ENCODE measurements around the gene C9orf50.
"Not testable (repeated sequence)": the region's sequence is repeated elsewhere in the genome, so short reads cannot be mapped to it uniquely, and the experiment has no call there.

The C9orf50 gene

DNA sequence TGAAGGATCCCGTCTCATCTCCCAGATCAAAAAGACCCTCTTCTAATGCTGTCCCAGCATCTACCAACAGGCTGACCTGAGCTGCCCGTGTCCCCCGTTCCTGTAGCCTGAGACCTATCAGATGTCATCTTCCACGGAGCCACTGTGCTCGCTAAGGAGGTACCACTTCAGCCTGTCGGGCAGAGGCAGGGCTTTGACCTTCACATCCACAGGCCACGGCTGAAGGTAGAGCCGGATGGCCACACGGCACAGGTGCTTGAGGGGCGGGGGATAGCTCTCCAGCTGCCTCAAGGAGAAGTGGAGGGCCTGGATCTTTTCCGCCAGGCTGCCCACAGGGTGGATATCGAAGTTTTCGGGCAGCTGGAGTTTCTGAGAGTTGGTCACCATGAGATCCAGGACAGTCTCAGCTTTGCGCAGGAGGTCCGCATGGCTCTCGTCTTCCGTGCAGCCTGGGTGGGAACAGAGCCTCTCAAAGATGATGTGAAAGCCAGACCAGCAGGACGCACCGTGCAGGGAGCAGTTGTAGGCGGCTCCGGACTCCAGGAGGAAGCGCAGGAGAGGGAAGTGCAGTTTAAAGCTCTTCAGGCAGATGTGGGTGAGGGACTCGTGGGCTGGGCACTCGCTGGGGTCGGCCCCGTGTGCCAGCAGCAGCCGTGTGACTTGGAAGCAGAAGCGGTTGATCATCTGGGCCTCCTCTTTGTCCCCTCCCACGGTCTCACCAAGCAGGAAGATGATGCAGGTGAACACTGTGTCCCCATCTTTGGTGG lies 17.0 kb upstream of the C9orf50 start:
- Histone ChIP-seq H3K4me3 (ENCODE audit: low read depth in 1 of 2, low read length in 2 of 2) (no peak overlapping the region), H3K27me3 (ENCODE audit: low read depth, low read length) (no peaks in the 10 kb centered on the region), H3K9me3 (ENCODE audit: control insufficient read depth in 1 of 2, low read length in 2 of 2) (no peaks in the 10 kb centered on the region), H3K36me3 (ENCODE audit: control insufficient read depth in 1 of 2, insufficient read depth in 2 of 2, low read length in 2 of 2) (peaks cover 31 to 55% of the 10 kb centered on the region in 2 donors), H3K27ac (ENCODE audit: low read length) (no peak overlapping the region), H3K4me1 (ENCODE audit: control insufficient read depth in 1 of 2, insufficient read depth in 2 of 2, low read length in 2 of 2) (peaks cover 11 to 22% of the 10 kb centered on the region in 2 donors)

GRCh38 chr9:129637102-129637501 lies 16.2 kb upstream of the C9orf50 start:
- H3K9me3 ChIP-seq (ENCODE audit: control insufficient read depth in 1 of 2, low read length in 2 of 2): no peaks in the 10 kb centered on the region
- no peaks in the 10 kb centered on the region for H3K27me3 ChIP-seq (ENCODE audit: low read depth, low read length)
- H3K4me1 ChIP-seq (ENCODE audit: control insufficient read depth in 1 of 2, insufficient read depth in 2 of 2, low read length in 2 of 2): peaks cover 11 to 22% of the 10 kb centered on the region in 2 donors
- H3K36me3 ChIP-seq (ENCODE audit: control insufficient read depth in 1 of 2, insufficient read depth in 2 of 2, low read length in 2 of 2): peaks cover 34 to 61% of the 10 kb centered on the region in 2 donors
- no peak overlapping the region for H3K4me3 ChIP-seq (ENCODE audit: low read depth in 1 of 2, low read length in 2 of 2)
- no peak overlapping the region for H3K27ac ChIP-seq (ENCODE audit: low read length)

GRCh38 chr9:129636343-129636742 lies 15.4 kb upstream of the C9orf50 start:
- peaks cover 34 to 61% of the 10 kb centered on the region in 2 donors for H3K36me3 ChIP-seq (ENCODE audit: control insufficient read depth in 1 of 2, insufficient read depth in 2 of 2, low read length in 2 of 2)
- H3K4me1 ChIP-seq (ENCODE audit: control insufficient read depth in 1 of 2, insufficient read depth in 2 of 2, low read length in 2 of 2): peaks cover 11 to 26% of the 10 kb centered on the region in 2 donors

DNA sequence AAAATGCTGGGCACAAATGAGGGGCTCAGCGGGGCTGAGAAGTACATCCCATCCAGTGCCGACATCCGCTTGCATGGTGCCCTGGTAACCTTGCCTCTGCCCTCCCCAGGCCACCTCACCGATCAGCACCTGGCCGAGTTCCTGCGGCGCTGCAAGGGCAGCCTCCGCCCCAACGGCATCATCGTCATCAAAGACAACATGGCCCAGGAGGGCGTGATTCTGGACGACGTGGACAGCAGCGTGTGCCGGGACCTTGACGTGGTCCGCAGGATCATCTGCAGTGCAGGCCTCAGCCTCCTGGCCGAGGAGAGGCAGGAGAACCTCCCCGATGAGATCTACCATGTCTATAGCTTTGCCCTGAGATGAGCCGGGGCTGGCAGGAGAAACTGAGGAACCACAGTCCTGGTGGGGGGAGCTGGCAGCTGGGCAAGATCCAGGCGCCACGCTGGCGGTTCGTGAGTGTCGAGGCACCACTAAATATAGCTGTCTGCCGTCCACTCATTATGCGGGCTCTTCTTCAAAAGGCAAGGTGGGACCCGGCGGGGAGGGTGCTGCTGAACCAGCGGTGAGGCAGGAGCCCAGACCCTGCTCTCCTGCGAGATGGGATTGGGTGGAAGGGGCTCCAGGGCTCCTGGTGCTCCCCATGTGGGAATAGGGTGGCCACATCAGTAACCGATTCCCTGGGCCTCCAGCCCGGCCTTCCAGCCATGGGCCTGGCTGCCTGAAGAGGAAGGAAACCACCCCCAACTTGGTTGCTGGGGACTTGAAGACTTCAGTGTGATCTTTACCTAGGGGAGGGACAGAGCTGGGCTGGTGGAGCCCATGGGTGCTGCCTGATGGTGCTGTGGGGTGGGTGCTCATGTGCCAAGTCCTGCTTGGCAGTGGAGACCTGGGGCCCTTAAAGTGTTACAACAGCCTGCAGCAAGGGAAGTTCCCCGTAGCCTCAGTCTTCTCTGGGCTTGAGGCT lies 14.5 kb upstream of the C9orf50 start:
- no peak overlapping the region for H3K27ac ChIP-seq (ENCODE audit: low read length)
- H3K36me3 ChIP-seq (ENCODE audit: control insufficient read depth in 1 of 2, insufficient read depth in 2 of 2, low read length in 2 of 2): peaks cover 34 to 61% of the 10 kb centered on the region in 2 donors
- peaks cover 3 to 26% of the 10 kb centered on the region in 2 donors for H3K4me1 ChIP-seq (ENCODE audit: control insufficient read depth in 1 of 2, insufficient read depth in 2 of 2, low read length in 2 of 2)

More at GRCh38 chr9:129636343-129636742, 15.4 kb upstream of the C9orf50 start:
- not testable (repeated sequence) for H3K4me3 ChIP-seq (ENCODE audit: low read depth in 1 of 2, low read length in 2 of 2); H3K27me3 ChIP-seq (ENCODE audit: low read depth, low read length); H3K27ac ChIP-seq (ENCODE audit: low read length); H3K9me3 ChIP-seq (ENCODE audit: control insufficient read depth in 1 of 2, low read length in 2 of 2)

DNA sequence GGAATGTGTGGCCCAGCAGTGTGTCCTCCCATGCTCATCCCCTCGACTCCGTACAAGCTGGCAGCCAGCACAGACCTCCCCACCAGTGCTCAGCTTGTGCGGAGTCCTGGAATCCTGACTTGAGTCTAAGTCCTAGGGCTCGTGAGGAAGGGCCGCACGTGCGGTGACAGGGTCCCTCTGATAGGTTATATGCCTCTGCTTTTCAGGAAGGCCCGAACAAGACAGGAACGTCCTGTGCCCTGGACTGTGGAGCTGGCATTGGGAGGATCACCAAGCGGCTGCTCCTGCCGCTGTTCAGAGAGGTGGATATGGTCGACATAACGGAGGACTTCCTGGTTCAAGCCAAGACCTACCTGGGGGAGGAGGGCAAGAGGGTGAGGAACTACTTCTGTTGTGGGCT lies 12.9 kb upstream of the C9orf50 start:
- Histone ChIP-seq H3K9me3 (ENCODE audit: control insufficient read depth in 1 of 2, low read length in 2 of 2) (no peaks in the 10 kb centered on the region), H3K36me3 (ENCODE audit: control insufficient read depth in 1 of 2, insufficient read depth in 2 of 2, low read length in 2 of 2) (peaks cover 34 to 56% of the 10 kb centered on the region in 2 donors), H3K4me1 (ENCODE audit: control insufficient read depth in 1 of 2, insufficient read depth in 2 of 2, low read length in 2 of 2) (peaks cover 0 to 24% of the 10 kb centered on the region in 2 donors), H3K27ac (ENCODE audit: low read length) (no peak overlapping the region), H3K4me3 (ENCODE audit: low read depth in 1 of 2, low read length in 2 of 2) (no peak overlapping the region), H3K27me3 (ENCODE audit: low read depth, low read length) (no peaks in the 10 kb centered on the region)

More for the DNA sequence above, 14.5 kb upstream of the C9orf50 start:
- H3K27me3 ChIP-seq (ENCODE audit: low read depth, low read length): no peaks in the 10 kb centered on the region
- no peaks in the 10 kb centered on the region for H3K9me3 ChIP-seq (ENCODE audit: control insufficient read depth in 1 of 2, low read length in 2 of 2)
- no peak overlapping the region for H3K4me3 ChIP-seq (ENCODE audit: low read depth in 1 of 2, low read length in 2 of 2)

- Histone ChIP-seq H3K9me3 (ENCODE audit: control insufficient read depth in 1 of 2, low read length in 2 of 2) (no peaks in the 10 kb centered on the region), H3K27me3 (ENCODE audit: low read depth, low read length) (no peaks in the 10 kb centered on the region), H3K27ac (ENCODE audit: low read length) (no peak overlapping the region), H3K4me1 (ENCODE audit: control insufficient read depth in 1 of 2, insufficient read depth in 2 of 2, low read length in 2 of 2) (peaks cover 4 to 31% of the 10 kb centered on the region in 2 donors), H3K4me3 (ENCODE audit: low read depth in 1 of 2, low read length in 2 of 2) (no peak overlapping the region), H3K36me3 (ENCODE audit: control insufficient read depth in 1 of 2, insufficient read depth in 2 of 2, low read length in 2 of 2) (peaks cover 34 to 50% of the 10 kb centered on the region in 2 donors)
Measured at GRCh38 chr9:129633207-129633606, 12.3 kb upstream of the C9orf50 start.

GRCh38 chr9:129632460-129632859 lies 11.6 kb upstream of the C9orf50 start:
- H3K27ac ChIP-seq (ENCODE audit: low read length): no peak overlapping the region
- peaks cover 11 to 38% of the 10 kb centered on the region in 2 donors for H3K4me1 ChIP-seq (ENCODE audit: control insufficient read depth in 1 of 2, insufficient read depth in 2 of 2, low read length in 2 of 2)
- H3K27me3 ChIP-seq (ENCODE audit: low read depth, low read length): no peaks in the 10 kb centered on the region
- H3K9me3 ChIP-seq (ENCODE audit: control insufficient read depth in 1 of 2, low read length in 2 of 2): no peaks in the 10 kb centered on the region
- H3K4me3 ChIP-seq (ENCODE audit: low read depth in 1 of 2, low read length in 2 of 2): no peak overlapping the region
- peaks cover 27 to 42% of the 10 kb centered on the region in 2 donors for H3K36me3 ChIP-seq (ENCODE audit: control insufficient read depth in 1 of 2, insufficient read depth in 2 of 2, low read length in 2 of 2)

GRCh38 chr9:129631674-129632129 lies 10.8 kb upstream of the C9orf50 start:
- Histone ChIP-seq H3K27ac (ENCODE audit: low read length) (no peak overlapping the region), H3K9me3 (ENCODE audit: control insufficient read depth in 1 of 2, low read length in 2 of 2) (no peaks in the 10 kb centered on the region), H3K36me3 (ENCODE audit: control insufficient read depth in 1 of 2, insufficient read depth in 2 of 2, low read length in 2 of 2) (peaks cover 23 to 35% of the 10 kb centered on the region in 2 donors), H3K27me3 (ENCODE audit: low read depth, low read length) (no peaks in the 10 kb centered on the region), H3K4me3 (ENCODE audit: low read depth in 1 of 2, low read length in 2 of 2) (no peak overlapping the region), H3K4me1 (ENCODE audit: control insufficient read depth in 1 of 2, insufficient read depth in 2 of 2, low read length in 2 of 2) (peaks cover 17 to 46% of the 10 kb centered on the region in 2 donors)

- Histone ChIP-seq H3K27ac (ENCODE audit: low read length) (no peak overlapping the region), H3K27me3 (ENCODE audit: low read depth, low read length) (no peaks in the 10 kb centered on the region), H3K9me3 (ENCODE audit: control insufficient read depth in 1 of 2, low read length in 2 of 2) (no peaks in the 10 kb centered on the region), H3K4me3 (ENCODE audit: low read depth in 1 of 2, low read length in 2 of 2) (no peak overlapping the region), H3K36me3 (ENCODE audit: control insufficient read depth in 1 of 2, insufficient read depth in 2 of 2, low read length in 2 of 2) (peaks cover 23 to 33% of the 10 kb centered on the region in 2 donors), H3K4me1 (ENCODE audit: control insufficient read depth in 1 of 2, insufficient read depth in 2 of 2, low read length in 2 of 2) (peaks cover 17 to 48% of the 10 kb centered on the region in 2 donors)
Measured at GRCh38 chr9:129630967-129631673, 10.2 kb upstream of the C9orf50 start.

DNA sequence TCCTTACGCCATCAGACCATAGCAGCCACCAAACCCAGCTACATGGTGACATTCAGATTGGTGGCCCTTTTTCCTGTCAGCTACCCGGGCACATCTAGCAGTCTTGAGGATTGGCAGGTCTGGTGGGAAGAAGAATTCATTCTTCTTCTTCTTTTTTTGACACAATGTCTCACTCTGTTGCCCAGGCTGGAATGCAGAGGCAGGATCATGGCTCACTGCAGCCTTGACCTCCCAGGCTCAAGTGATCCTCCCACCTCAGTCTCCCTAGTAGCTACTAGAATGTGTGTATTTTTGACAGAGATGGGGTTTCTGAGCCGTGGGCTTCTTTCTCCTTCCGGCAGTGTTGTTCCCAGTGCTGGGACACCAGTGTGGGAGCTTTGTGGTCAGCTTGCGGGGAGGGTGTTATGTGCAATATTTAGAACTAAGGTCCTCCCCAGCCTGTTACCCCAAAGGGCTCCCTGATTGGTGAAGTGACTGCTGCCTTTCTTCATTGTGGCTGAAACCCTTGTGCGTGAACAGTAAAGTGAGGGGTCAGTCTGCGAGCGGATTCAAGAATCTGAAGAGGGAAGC lies 8.4 kb upstream of the C9orf50 start:
- Histone ChIP-seq H3K27me3 (ENCODE audit: low read depth, low read length) (no peaks in the 10 kb centered on the region), H3K4me1 (ENCODE audit: control insufficient read depth in 1 of 2, insufficient read depth in 2 of 2, low read length in 2 of 2) (peaks cover 17 to 55% of the 10 kb centered on the region in 2 donors), H3K36me3 (ENCODE audit: control insufficient read depth in 1 of 2, insufficient read depth in 2 of 2, low read length in 2 of 2) (peaks cover 14 to 20% of the 10 kb centered on the region in 2 donors), H3K4me3 (ENCODE audit: low read depth in 1 of 2, low read length in 2 of 2) (no peak overlapping the region), H3K27ac (ENCODE audit: low read length) (no peak overlapping the region), H3K9me3 (ENCODE audit: control insufficient read depth in 1 of 2, low read length in 2 of 2) (no peaks in the 10 kb centered on the region)
